ENCODE results near the gene PIGO. TPM values are rescaled to one million over a fixed set of nuclear protein-coding genes. Genes with fewer than 3 reads are reported as not detected.
A peak's percentile ranks its signal among the peaks of the same experiment; 100 is the strongest.

PIGO gene
- 10 to 100 TPM; 19.1 to 20.4 TPM for total RNA-seq
- total RNA-seq: 26.8 to 30.1 reads per million in 2 donors

- Mint-ChIP-seq H3K36me3 (ENCODE audit: low read depth) (peaks cover 15% of the 10 kb centered on the region), H3K4me1 (peaks cover 27% of the 10 kb centered on the region), H3K27me3 (no peaks in the 10 kb centered on the region), H3K27ac (peak within 1 kb of the TSS; percentile 90), H3K4me3 (peak within 1 kb of the TSS; percentile 85)
- DNase-seq (peak; percentile 83 to 85 (median 85)), ATAC-seq (peak; percentile 93)
- H3K9me3 ChIP-seq (ENCODE audit: control insufficient read depth, low read length, poor library complexity, severe bottlenecking): no peaks in the 10 kb centered on the region
Observed at GRCh38 chr9:35096035-35096849, at the start of gene PIGO. PIGO (minus strand) TSS chr9:35096591; CDS start chr9:35095565, 1,026 bp downstream.

GRCh38 chr9:35142037-35142436, 45.6 kb upstream of the PIGO start:
- no peaks in the 10 kb centered on the region for H3K27me3 Mint-ChIP-seq

GRCh38 chr9:35140093-35140492, 43.7 kb upstream of the PIGO start:
- H3K9me3 ChIP-seq (ENCODE audit: control insufficient read depth, low read length, poor library complexity, severe bottlenecking): peaks cover 4% of the 10 kb centered on the region
- no peak for ATAC-seq
- no peaks in the 10 kb centered on the region for H3K27me3 Mint-ChIP-seq
- no peak overlapping the region for H3K27ac Mint-ChIP-seq
- H3K36me3 Mint-ChIP-seq (ENCODE audit: low read depth): no peaks in the 10 kb centered on the region
- DNase-seq: no peak
- H3K4me1 Mint-ChIP-seq: no peaks in the 10 kb centered on the region
- no peak overlapping the region for H3K4me3 Mint-ChIP-seq

More at GRCh38 chr9:35142037-35142436, 45.6 kb upstream of the PIGO start:
- peaks cover 4% of the 10 kb centered on the region for H3K9me3 ChIP-seq (ENCODE audit: control insufficient read depth, low read length, poor library complexity, severe bottlenecking)
- Mint-ChIP-seq H3K27ac (no peak overlapping the region), H3K36me3 (ENCODE audit: low read depth) (no peaks in the 10 kb centered on the region), H3K4me1 (no peaks in the 10 kb centered on the region), H3K4me3 (no peak overlapping the region)
- ATAC-seq (no peak), DNase-seq (no peak)

GRCh38 chr9:35136866-35137265, 40.5 kb upstream of the PIGO start:
- Mint-ChIP-seq H3K36me3 (ENCODE audit: low read depth) (no peaks in the 10 kb centered on the region), H3K4me3 (no peak overlapping the region), H3K27ac (no peak overlapping the region), H3K27me3 (peaks cover 7% of the 10 kb centered on the region), H3K4me1 (peaks cover 4% of the 10 kb centered on the region)
- no peaks in the 10 kb centered on the region for H3K9me3 ChIP-seq (ENCODE audit: control insufficient read depth, low read length, poor library complexity, severe bottlenecking)
- no peak for ATAC-seq
- DNase-seq: no peak

- ATAC-seq: no peak
- H3K36me3 Mint-ChIP-seq (ENCODE audit: low read depth): no peaks in the 10 kb centered on the region
- H3K4me3 Mint-ChIP-seq: no peak overlapping the region
- H3K27ac Mint-ChIP-seq: no peak overlapping the region
- no peak for DNase-seq
- no peaks in the 10 kb centered on the region for H3K9me3 ChIP-seq (ENCODE audit: control insufficient read depth, low read length, poor library complexity, severe bottlenecking)
- peaks cover 7% of the 10 kb centered on the region for H3K27me3 Mint-ChIP-seq
- H3K4me1 Mint-ChIP-seq: peaks cover 4% of the 10 kb centered on the region
Observed at GRCh38 chr9:35135988-35136387, 39.6 kb upstream of the PIGO start.

- Mint-ChIP-seq H3K27me3 (peaks cover 7% of the 10 kb centered on the region), H3K4me1 (peaks cover 4% of the 10 kb centered on the region)
Observed at GRCh38 chr9:35134920-35135319, 38.5 kb upstream of the PIGO start.

GRCh38 chr9:35116898-35117551, 20.6 kb upstream of the PIGO start:
- no peaks in the 10 kb centered on the region for H3K36me3 Mint-ChIP-seq (ENCODE audit: low read depth)
- peaks cover 37% of the 10 kb centered on the region for H3K4me1 Mint-ChIP-seq
- H3K27ac Mint-ChIP-seq: peak overlapping the region; percentile 96

More at GRCh38 chr9:35134920-35135319, 38.5 kb upstream of the PIGO start:
- H3K4me3 Mint-ChIP-seq: no peak overlapping the region
- no peak for ATAC-seq
- no peak for DNase-seq
- no peaks in the 10 kb centered on the region for H3K36me3 Mint-ChIP-seq (ENCODE audit: low read depth)
- H3K27ac Mint-ChIP-seq: no peak overlapping the region
- H3K9me3 ChIP-seq (ENCODE audit: control insufficient read depth, low read length, poor library complexity, severe bottlenecking): no peaks in the 10 kb centered on the region

GRCh38 chr9:35116539-35116897, 20.1 kb upstream of the PIGO start:
- H3K27me3 Mint-ChIP-seq: peaks cover 8% of the 10 kb centered on the region
- H3K27ac Mint-ChIP-seq: peak overlapping the region; percentile 96
- H3K36me3 Mint-ChIP-seq (ENCODE audit: low read depth): no peaks in the 10 kb centered on the region

More at GRCh38 chr9:35116898-35117551, 20.6 kb upstream of the PIGO start:
- DNase-seq (peak; percentile 71 to 85 (median 77)), ATAC-seq (peak; percentile 73)
- H3K27me3 Mint-ChIP-seq: peaks cover 8% of the 10 kb centered on the region
- H3K9me3 ChIP-seq (ENCODE audit: control insufficient read depth, low read length, poor library complexity, severe bottlenecking): no peaks in the 10 kb centered on the region
- H3K4me3 Mint-ChIP-seq: peak overlapping the region; percentile 99

GRCh38 chr9:35115680-35116538, 19.5 kb upstream of the PIGO start, which contains the start of gene ATOSB:
ATOSB (minus strand) TSS chr9:35115862; CDS start chr9:35108274, 7,588 bp downstream.
- Mint-ChIP-seq H3K36me3 (ENCODE audit: low read depth) (no peaks in the 10 kb centered on the region), H3K27me3 (peaks cover 2% of the 10 kb centered on the region), H3K4me3 (peak within 1 kb of the TSS; percentile 99), H3K4me1 (peaks cover 47% of the 10 kb centered on the region), H3K27ac (peak within 1 kb of the TSS; percentile 96)
- peak; percentile 82 to 94 (median 93) for DNase-seq
- no peaks in the 10 kb centered on the region for H3K9me3 ChIP-seq (ENCODE audit: control insufficient read depth, low read length, poor library complexity, severe bottlenecking)
- ATAC-seq: peak; percentile 72

More at GRCh38 chr9:35116539-35116897, 20.1 kb upstream of the PIGO start:
- H3K4me3 Mint-ChIP-seq: peak overlapping the region; percentile 99
- ATAC-seq (no peak), DNase-seq (no peak)
- H3K9me3 ChIP-seq (ENCODE audit: control insufficient read depth, low read length, poor library complexity, severe bottlenecking): no peaks in the 10 kb centered on the region
- peaks cover 42% of the 10 kb centered on the region for H3K4me1 Mint-ChIP-seq

GRCh38 chr9:35114840-35115628, 18.6 kb upstream of the PIGO start:
- H3K4me1 Mint-ChIP-seq: peaks cover 54% of the 10 kb centered on the region
- DNase-seq (no peak), ATAC-seq (no peak)
- H3K27ac Mint-ChIP-seq: peak overlapping the region; percentile 96
- H3K9me3 ChIP-seq (ENCODE audit: control insufficient read depth, low read length, poor library complexity, severe bottlenecking): no peaks in the 10 kb centered on the region
- H3K4me3 Mint-ChIP-seq: peak overlapping the region; percentile 99
- no peaks in the 10 kb centered on the region for H3K27me3 Mint-ChIP-seq
- H3K36me3 Mint-ChIP-seq (ENCODE audit: low read depth): no peaks in the 10 kb centered on the region

GRCh38 chr9:35114113-35114839, 17.9 kb upstream of the PIGO start:
- ATAC-seq: peak; percentile 29
- DNase-seq: peak; percentile 46 to 76 (median 52)
- no peaks in the 10 kb centered on the region for H3K9me3 ChIP-seq (ENCODE audit: control insufficient read depth, low read length, poor library complexity, severe bottlenecking)
- H3K27ac Mint-ChIP-seq: peak overlapping the region; percentile 96
- H3K36me3 Mint-ChIP-seq (ENCODE audit: low read depth): no peaks in the 10 kb centered on the region
- no peaks in the 10 kb centered on the region for H3K27me3 Mint-ChIP-seq
- H3K4me1 Mint-ChIP-seq: peaks cover 58% of the 10 kb centered on the region
- H3K4me3 Mint-ChIP-seq: peak overlapping the region; percentile 99
